Brain microvascular endothelial cell (primary cell): Measurements from ENCODE around the gene MAST2.
"Not testable (repeated sequence)": the region's sequence is repeated elsewhere in the genome, so short reads cannot be mapped to it uniquely, and the experiment has no call there.

Source experiments
- DNase-seq: peaks from one replicate; pipeline ENCODE4 v3.0.0-alpha.2; 2020
- H3K27ac ChIP-seq: fragments of 250-450 bp; sonication (Bioruptor Pico); 2 replicates; pipeline ENCODE4 v1.5.1; 2020; ENCODE audit warnings: mild to moderate bottlenecking, moderate library complexity
- H3K27me3 ChIP-seq: fragments of 250-450 bp; sonication (Bioruptor Pico); replicated peaks from 2 replicates; pipeline ENCODE4 v1.5.1; 2020; ENCODE audit warnings: mild to moderate bottlenecking
- H3K36me3 ChIP-seq: fragments of 250-450 bp; sonication (Bioruptor Pico); replicated peaks from 2 replicates; pipeline ENCODE4 v1.5.1; 2020; ENCODE audit warnings: mild to moderate bottlenecking
- H3K4me3 ChIP-seq: 2 replicates; pipeline ENCODE4 v1.5.1; 2011; ENCODE audit warnings: low read depth, mild to moderate bottlenecking, control low read depth, low read length, moderate library complexity
- in situ Hi-C: cut with HindIII; loops from 2 replicates; pipeline ENCODE4 v1.10.0; 2017; ENCODE audit warnings: low sequenced_read_pairs, low pct_ligation_motif_present
- TF ChIP-seq, protein P1 (sequence below): IDR thresholded peaks from 2 replicates; pipeline ENCODE4 v1.5.1; 2011; ENCODE audit warnings: low read depth, mild to moderate bottlenecking, moderate library complexity, low read length, control low read depth, inconsistent platforms; ENCODE audit errors: missing control alignments

MAST2 gene

GRCh38 chr1:45850017-45850416 lies 46.6 kb downstream of the MAST2 start:
- no peak for DNase-seq
- Histone ChIP-seq H3K27ac (no peak overlapping the region), H3K4me3 (no peak overlapping the region), H3K27me3 (no peaks in the 10 kb centered on the region), H3K36me3 (no peaks in the 10 kb centered on the region)
- TF ChIP-seq, protein P1, sequence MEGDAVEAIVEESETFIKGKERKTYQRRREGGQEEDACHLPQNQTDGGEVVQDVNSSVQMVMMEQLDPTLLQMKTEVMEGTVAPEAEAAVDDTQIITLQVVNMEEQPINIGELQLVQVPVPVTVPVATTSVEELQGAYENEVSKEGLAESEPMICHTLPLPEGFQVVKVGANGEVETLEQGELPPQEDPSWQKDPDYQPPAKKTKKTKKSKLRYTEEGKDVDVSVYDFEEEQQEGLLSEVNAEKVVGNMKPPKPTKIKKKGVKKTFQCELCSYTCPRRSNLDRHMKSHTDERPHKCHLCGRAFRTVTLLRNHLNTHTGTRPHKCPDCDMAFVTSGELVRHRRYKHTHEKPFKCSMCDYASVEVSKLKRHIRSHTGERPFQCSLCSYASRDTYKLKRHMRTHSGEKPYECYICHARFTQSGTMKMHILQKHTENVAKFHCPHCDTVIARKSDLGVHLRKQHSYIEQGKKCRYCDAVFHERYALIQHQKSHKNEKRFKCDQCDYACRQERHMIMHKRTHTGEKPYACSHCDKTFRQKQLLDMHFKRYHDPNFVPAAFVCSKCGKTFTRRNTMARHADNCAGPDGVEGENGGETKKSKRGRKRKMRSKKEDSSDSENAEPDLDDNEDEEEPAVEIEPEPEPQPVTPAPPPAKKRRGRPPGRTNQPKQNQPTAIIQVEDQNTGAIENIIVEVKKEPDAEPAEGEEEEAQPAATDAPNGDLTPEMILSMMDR, result no peak
- in situ Hi-C loops, result no loop called here

DNA sequence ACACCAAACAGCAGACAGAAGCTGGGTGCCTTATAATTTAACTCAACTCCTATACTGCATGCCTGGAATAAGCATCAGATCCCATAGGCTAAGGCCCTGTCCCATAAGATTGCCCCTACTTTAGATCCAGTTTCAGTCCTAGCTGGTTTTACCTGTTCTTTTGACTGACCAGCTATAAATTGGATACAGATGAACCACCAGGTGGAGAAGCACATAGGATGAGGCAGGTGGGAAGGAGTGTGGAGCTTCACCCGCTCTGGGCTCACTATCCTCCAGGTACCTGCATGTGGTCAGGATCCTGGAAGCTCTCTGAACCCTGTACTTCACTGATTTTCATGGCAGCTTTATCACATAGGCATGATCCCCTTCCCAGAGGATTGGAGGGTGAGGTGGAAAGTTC lies 51.3 kb downstream of the MAST2 start:
- H3K4me3 ChIP-seq, result no peak overlapping the region
- H3K27me3 ChIP-seq, result no peaks in the 10 kb centered on the region
- no peak for DNase-seq
- H3K27ac ChIP-seq, result no peak overlapping the region
- in situ Hi-C loops, result no loop called here
- no peaks in the 10 kb centered on the region for H3K36me3 ChIP-seq
- TF ChIP-seq, protein P1, result no peak

DNA sequence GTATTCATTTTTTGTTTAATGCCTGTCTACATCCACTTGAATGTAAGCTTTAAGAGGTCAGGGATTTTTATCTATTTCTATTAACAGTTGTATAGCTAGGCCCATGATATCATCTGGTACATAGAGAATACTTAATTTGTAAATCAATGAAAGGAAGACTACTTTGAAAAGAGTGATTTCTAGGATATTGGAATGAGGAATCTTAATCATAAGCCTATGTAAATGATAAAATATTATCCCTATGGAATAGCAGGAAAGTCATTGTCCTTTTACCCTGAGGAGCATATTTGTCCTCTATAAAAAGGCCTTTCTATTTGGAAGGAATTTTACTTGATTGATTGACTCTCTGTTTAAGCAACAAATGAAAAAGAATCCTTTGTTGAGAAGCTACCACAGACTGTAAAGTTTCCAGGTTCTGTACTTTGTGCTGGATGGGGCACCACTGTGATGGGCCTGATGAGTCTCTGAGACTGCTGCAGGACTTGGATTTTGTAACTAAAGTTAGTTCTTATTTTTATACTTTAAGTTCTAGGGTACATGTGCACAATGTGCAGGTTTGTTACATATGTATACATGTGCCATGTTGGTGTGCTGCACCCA lies 53.8 kb downstream of the MAST2 start:
- no peaks in the 10 kb centered on the region for H3K27me3 ChIP-seq
- no peak overlapping the region for H3K4me3 ChIP-seq
- H3K36me3 ChIP-seq, result no peaks in the 10 kb centered on the region
- no peak overlapping the region for H3K27ac ChIP-seq
- TF ChIP-seq, protein P1, result no peak
- in situ Hi-C loops, result no loop called here
- DNase-seq, result no peak

DNA sequence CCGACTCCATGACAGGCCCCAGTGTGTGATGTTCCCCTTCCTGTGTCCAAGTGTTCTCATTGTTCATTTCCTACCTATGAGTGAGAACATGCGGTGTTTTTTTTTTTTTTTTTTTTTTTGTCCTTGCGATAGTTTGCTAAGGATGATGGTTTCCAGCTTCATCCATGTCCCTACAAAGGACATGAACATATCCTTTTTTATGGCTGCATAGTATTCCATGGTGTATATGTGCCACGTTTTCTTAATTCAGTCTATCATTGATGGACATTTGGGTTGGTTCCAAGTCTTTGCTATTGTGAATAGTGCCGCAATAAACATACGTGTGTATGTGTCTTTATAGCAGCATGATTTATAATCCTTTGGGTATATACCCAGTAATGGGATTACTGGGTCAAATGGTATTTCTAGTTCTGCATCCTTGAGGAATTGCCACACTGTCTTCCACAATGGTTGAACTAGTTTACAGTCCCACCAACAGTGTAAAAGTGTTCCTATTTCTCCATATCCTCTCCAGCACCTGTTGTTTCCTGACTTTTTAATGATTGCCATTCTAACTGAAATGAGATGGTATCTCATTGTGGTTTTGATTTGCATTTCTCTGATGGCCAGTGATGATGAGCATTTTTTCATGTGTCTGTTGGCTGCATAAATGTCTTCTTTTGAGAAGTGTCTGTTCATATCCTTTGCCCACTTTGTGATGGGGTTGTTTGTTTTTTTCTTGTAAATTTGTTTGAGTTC lies 54.5 kb downstream of the MAST2 start:
- DNase-seq, H3K27me3 ChIP-seq, H3K4me3 ChIP-seq, H3K27ac ChIP-seq, in situ Hi-C loops, H3K36me3 ChIP-seq: not testable (repeated sequence)

- in situ Hi-C loops, result no loop called here
- no peaks in the 10 kb centered on the region for H3K36me3 ChIP-seq
- TF ChIP-seq, protein P1, result no peak
- no peak for DNase-seq
- H3K27ac ChIP-seq, result no peak overlapping the region
- H3K4me3 ChIP-seq, result no peak overlapping the region
- H3K27me3 ChIP-seq, result no peaks in the 10 kb centered on the region
Measured at GRCh38 chr1:45859221-45859620, 55.8 kb downstream of the MAST2 start.

DNA sequence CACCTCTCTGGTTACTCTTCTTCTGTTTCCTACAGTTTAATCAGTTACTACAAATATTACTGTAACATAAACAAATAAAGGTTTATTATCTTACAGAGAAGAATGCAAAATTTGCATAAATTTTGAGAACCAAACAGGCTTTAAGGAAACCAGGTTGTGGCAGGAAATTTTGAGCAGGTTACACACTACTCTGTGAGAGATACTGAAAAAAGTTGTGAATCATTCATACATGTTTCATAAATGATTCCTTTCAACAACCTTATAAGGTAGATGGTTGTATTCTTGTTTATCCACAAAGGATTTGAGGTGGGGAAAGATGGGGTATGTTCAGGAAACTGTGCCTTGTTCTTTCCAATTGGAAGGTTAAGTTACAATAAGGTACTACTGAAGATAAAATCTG lies 58.6 kb downstream of the MAST2 start:
- in situ Hi-C loops, result no loop called here
- Histone ChIP-seq H3K4me3 (no peak overlapping the region), H3K27ac (no peak overlapping the region), H3K36me3 (no peaks in the 10 kb centered on the region), H3K27me3 (no peaks in the 10 kb centered on the region)
- TF ChIP-seq, protein P1, result no peak
- no peak for DNase-seq
